ENCODE measurements around the gene INPP5D.

Gene INPP5D

GRCh38 chr2:233075141-233075965 lies 15.2 kb downstream of the INPP5D start:
- Histone ChIP-seq H3K9ac (ENCODE audit: low read length) (no peak overlapping the region), H3K27ac (ENCODE audit: low read depth, low read length) (no peak overlapping the region), H3K4me1 (ENCODE audit: control insufficient read depth, insufficient read depth, low read length) (no peaks in the 10 kb centered on the region), H3K4me3 (ENCODE audit: low read length) (no peak overlapping the region), H3K27me3 (ENCODE audit: control insufficient read depth, insufficient read depth, low read length) (no peaks in the 10 kb centered on the region), H3K36me3 (ENCODE audit: control insufficient read depth, insufficient read depth, low read length) (no peaks in the 10 kb centered on the region)

- Histone ChIP-seq H3K4me3 (ENCODE audit: low read length) (no peak overlapping the region), H3K27ac (ENCODE audit: low read depth, low read length) (no peak overlapping the region), H3K4me1 (ENCODE audit: control insufficient read depth, insufficient read depth, low read length) (no peaks in the 10 kb centered on the region), H3K9ac (ENCODE audit: low read length) (no peak overlapping the region), H3K27me3 (ENCODE audit: control insufficient read depth, insufficient read depth, low read length) (no peaks in the 10 kb centered on the region), H3K36me3 (ENCODE audit: control insufficient read depth, insufficient read depth, low read length) (no peaks in the 10 kb centered on the region)
Measured at GRCh38 chr2:233075966-233076339, 15.8 kb downstream of the INPP5D start.

GRCh38 chr2:233076749-233077148 lies 16.6 kb downstream of the INPP5D start:
- Histone ChIP-seq H3K9ac (ENCODE audit: low read length) (no peak overlapping the region), H3K36me3 (ENCODE audit: control insufficient read depth, insufficient read depth, low read length) (no peaks in the 10 kb centered on the region), H3K4me1 (ENCODE audit: control insufficient read depth, insufficient read depth, low read length) (no peaks in the 10 kb centered on the region), H3K4me3 (ENCODE audit: low read length) (no peak overlapping the region), H3K27ac (ENCODE audit: low read depth, low read length) (no peak overlapping the region), H3K27me3 (ENCODE audit: control insufficient read depth, insufficient read depth, low read length) (no peaks in the 10 kb centered on the region)

- no peaks in the 10 kb centered on the region for H3K27me3 ChIP-seq (ENCODE audit: control insufficient read depth, insufficient read depth, low read length)
- H3K9ac ChIP-seq (ENCODE audit: low read length) = no peak overlapping the region
- no peak overlapping the region for H3K4me3 ChIP-seq (ENCODE audit: low read length)
- no peak overlapping the region for H3K27ac ChIP-seq (ENCODE audit: low read depth, low read length)
- H3K36me3 ChIP-seq (ENCODE audit: control insufficient read depth, insufficient read depth, low read length) = no peaks in the 10 kb centered on the region
- no peaks in the 10 kb centered on the region for H3K4me1 ChIP-seq (ENCODE audit: control insufficient read depth, insufficient read depth, low read length)
Measured at GRCh38 chr2:233079473-233079877, 19.3 kb downstream of the INPP5D start.

- Histone ChIP-seq H3K36me3 (ENCODE audit: control insufficient read depth, insufficient read depth, low read length) (no peaks in the 10 kb centered on the region), H3K4me3 (ENCODE audit: low read length) (no peak overlapping the region), H3K9ac (ENCODE audit: low read length) (no peak overlapping the region), H3K27me3 (ENCODE audit: control insufficient read depth, insufficient read depth, low read length) (no peaks in the 10 kb centered on the region), H3K4me1 (ENCODE audit: control insufficient read depth, insufficient read depth, low read length) (no peaks in the 10 kb centered on the region), H3K27ac (ENCODE audit: low read depth, low read length) (no peak overlapping the region)
Measured at GRCh38 chr2:233079953-233080835, 20.1 kb downstream of the INPP5D start.

- H3K4me1 ChIP-seq (ENCODE audit: control insufficient read depth, insufficient read depth, low read length) = no peaks in the 10 kb centered on the region
- H3K9ac ChIP-seq (ENCODE audit: low read length) = no peak overlapping the region
- no peak overlapping the region for H3K27ac ChIP-seq (ENCODE audit: low read depth, low read length)
- no peaks in the 10 kb centered on the region for H3K27me3 ChIP-seq (ENCODE audit: control insufficient read depth, insufficient read depth, low read length)
- H3K4me3 ChIP-seq (ENCODE audit: low read length) = no peak overlapping the region
- no peaks in the 10 kb centered on the region for H3K36me3 ChIP-seq (ENCODE audit: control insufficient read depth, insufficient read depth, low read length)
Measured at GRCh38 chr2:233080836-233081229, 20.7 kb downstream of the INPP5D start.

- Histone ChIP-seq H3K36me3 (ENCODE audit: control insufficient read depth, insufficient read depth, low read length) (no peaks in the 10 kb centered on the region), H3K4me1 (ENCODE audit: control insufficient read depth, insufficient read depth, low read length) (no peaks in the 10 kb centered on the region), H3K9ac (ENCODE audit: low read length) (no peak overlapping the region), H3K27ac (ENCODE audit: low read depth, low read length) (no peak overlapping the region), H3K27me3 (ENCODE audit: control insufficient read depth, insufficient read depth, low read length) (no peaks in the 10 kb centered on the region), H3K4me3 (ENCODE audit: low read length) (no peak overlapping the region)
Measured at GRCh38 chr2:233081232-233081730, 21.1 kb downstream of the INPP5D start.

GRCh38 chr2:233081731-233082221 lies 21.6 kb downstream of the INPP5D start:
- no peak overlapping the region for H3K27ac ChIP-seq (ENCODE audit: low read depth, low read length)
- no peaks in the 10 kb centered on the region for H3K27me3 ChIP-seq (ENCODE audit: control insufficient read depth, insufficient read depth, low read length)
- H3K9ac ChIP-seq (ENCODE audit: low read length) = no peak overlapping the region
- no peaks in the 10 kb centered on the region for H3K4me1 ChIP-seq (ENCODE audit: control insufficient read depth, insufficient read depth, low read length)
- H3K4me3 ChIP-seq (ENCODE audit: low read length) = no peak overlapping the region
- H3K36me3 ChIP-seq (ENCODE audit: control insufficient read depth, insufficient read depth, low read length) = no peaks in the 10 kb centered on the region

- Histone ChIP-seq H3K4me3 (ENCODE audit: low read length) (no peak overlapping the region), H3K27ac (ENCODE audit: low read depth, low read length) (no peak overlapping the region), H3K27me3 (ENCODE audit: control insufficient read depth, insufficient read depth, low read length) (no peaks in the 10 kb centered on the region), H3K9ac (ENCODE audit: low read length) (no peak overlapping the region), H3K36me3 (ENCODE audit: control insufficient read depth, insufficient read depth, low read length) (no peaks in the 10 kb centered on the region), H3K4me1 (ENCODE audit: control insufficient read depth, insufficient read depth, low read length) (no peaks in the 10 kb centered on the region)
Measured at GRCh38 chr2:233082222-233082930, 22.2 kb downstream of the INPP5D start.

GRCh38 chr2:233082931-233083755 lies 23.0 kb downstream of the INPP5D start:
- H3K36me3 ChIP-seq (ENCODE audit: control insufficient read depth, insufficient read depth, low read length) = no peaks in the 10 kb centered on the region
- no peak overlapping the region for H3K4me3 ChIP-seq (ENCODE audit: low read length)
- H3K9ac ChIP-seq (ENCODE audit: low read length) = no peak overlapping the region

GRCh38 chr2:233083782-233084181 lies 23.6 kb downstream of the INPP5D start:
- H3K27ac ChIP-seq (ENCODE audit: low read depth, low read length) = no peak overlapping the region
- no peak overlapping the region for H3K9ac ChIP-seq (ENCODE audit: low read length)
- no peaks in the 10 kb centered on the region for H3K27me3 ChIP-seq (ENCODE audit: control insufficient read depth, insufficient read depth, low read length)
- no peak overlapping the region for H3K4me3 ChIP-seq (ENCODE audit: low read length)
- no peaks in the 10 kb centered on the region for H3K4me1 ChIP-seq (ENCODE audit: control insufficient read depth, insufficient read depth, low read length)
- no peaks in the 10 kb centered on the region for H3K36me3 ChIP-seq (ENCODE audit: control insufficient read depth, insufficient read depth, low read length)

More at GRCh38 chr2:233082931-233083755, 23.0 kb downstream of the INPP5D start:
- Histone ChIP-seq H3K27ac (ENCODE audit: low read depth, low read length) (no peak overlapping the region), H3K27me3 (ENCODE audit: control insufficient read depth, insufficient read depth, low read length) (no peaks in the 10 kb centered on the region), H3K4me1 (ENCODE audit: control insufficient read depth, insufficient read depth, low read length) (no peaks in the 10 kb centered on the region)

Measured in rectal smooth muscle tissue (tissue), 1 donor.